K562 (cell line): Measurements from ENCODE around the gene SMG9.

Source experiments
- BRD9 ChIP-seq: fragments of 450-650 bp; IDR thresholded peaks from 2 replicates; pipeline ENCODE4 v1.6.1; 2018; ENCODE audit warnings: low read depth; ENCODE audit not compliant: partially characterized antibody
- CTCF ChIP-seq, 3 experiments: IDR thresholded peaks in 2 of 3; conservative IDR thresholded peaks in 1 of 3; 2 replicates each; pipeline ENCODE4 v1.5.1; 2011 to 2012; ENCODE audit warnings: low read length in 3 of 3, mild to moderate bottlenecking in 3 of 3, control low read depth in 2 of 3, improper control_type of control experiment in 1 of 3, inconsistent platforms in 1 of 3, low read depth in 1 of 3, mixed read lengths in 1 of 3, moderate library complexity in 1 of 3; ENCODE audit not compliant: insufficient read depth in 2 of 3
- ELF4 ChIP-seq: fragments of 450-650 bp; formaldehyde crosslinking; IDR thresholded peaks from 2 replicates; pipeline ENCODE4 v1.4.0; 2022; ENCODE audit warnings: missing genetic modification characterization
- HDGF ChIP-seq: fragments of 450-650 bp; IDR thresholded peaks from 2 replicates; pipeline ENCODE4 v1.6.1; 2016
- SMAD3 ChIP-seq: fragments of 450-650 bp; formaldehyde crosslinking; conservative IDR thresholded peaks from 2 replicates; pipeline ENCODE4 v1.4.0; 2020; ENCODE audit warnings: mild to moderate bottlenecking

- TF ChIP-seq HDGF, result no peak
- TF ChIP-seq BRD9, result no peak
- TF ChIP-seq ELF4, result no peak
- TF ChIP-seq CTCF (IDR thresholded peaks at IDR 0.05 in 2 of 3, conservative IDR thresholded peaks at IDR 0.05 in 1 of 3; ENCODE audit: insufficient read depth in 2 of 3, low read depth in 1 of 3, low read length in 3 of 3), result no peak
- TF ChIP-seq SMAD3 (CRISPR knock-in tag), result no peak
Measured at GRCh38 chr19:43743059-43743458, 11.7 kb downstream of the SMG9 start.
